GM12865 (cell line): Measurements from ENCODE around the gene ASTE1.

Experiments
- DNase-seq: peaks from one replicate; pipeline ENCODE4 v3.0.0; 2010; ENCODE audit warnings: low read depth
- H3K4me3 ChIP-seq: 2 replicates; pipeline ENCODE4 v1.5.1; 2011; ENCODE audit warnings: mild to moderate bottlenecking, low read depth, low read length, control low read depth
- CTCF ChIP-seq: IDR thresholded peaks from 2 replicates; pipeline ENCODE4 v1.5.1; 2011; ENCODE audit warnings: low read length, control low read depth, low read depth, inconsistent platforms; ENCODE audit not compliant: insufficient read depth; ENCODE audit errors: missing control alignments

ASTE1 gene

GRCh38 chr3:131036200-131036816 is 9.7 kb upstream of the ASTE1 start:
- TF ChIP-seq CTCF: no peak
- DNase-seq: no peak
- no peak overlapping the region for H3K4me3 ChIP-seq

GRCh38 chr3:131033480-131034080 is 7.0 kb upstream of the ASTE1 start:
- peak; percentile 52 for TF ChIP-seq CTCF

GRCh38 chr3:131031660-131032059 is 5.0 kb upstream of the ASTE1 start:
- TF ChIP-seq CTCF: no peak
- DNase-seq: no peak
- H3K4me3 ChIP-seq: no peak overlapping the region

More at GRCh38 chr3:131033480-131034080, 7.0 kb upstream of the ASTE1 start:
- no peak overlapping the region for H3K4me3 ChIP-seq
- DNase-seq: peak; percentile 68

- H3K4me3 ChIP-seq: no peak overlapping the region
- no peak for TF ChIP-seq CTCF
- DNase-seq: no peak
These were observed 2.2 kb upstream of the ASTE1 start for GRCh38 chr3:131028844-131029243.

GRCh38 chr3:131025539-131025938 is 1.1 kb downstream of the ASTE1 start:
- no peak for TF ChIP-seq CTCF

GRCh38 chr3:131020122-131020693 is 6.4 kb downstream of the ASTE1 start:
- no peak overlapping the region for H3K4me3 ChIP-seq
- DNase-seq: no peak
- TF ChIP-seq CTCF: no peak

More at GRCh38 chr3:131025539-131025938, 1.1 kb downstream of the ASTE1 start:
- DNase-seq: no peak
- peak overlapping the region; percentile 80 for H3K4me3 ChIP-seq

GRCh38 chr3:131018970-131019369 is 7.7 kb downstream of the ASTE1 start:
- H3K4me3 ChIP-seq: no peak overlapping the region
- no peak for TF ChIP-seq CTCF
- DNase-seq: no peak
